HepG2 (cell line): Measurements from ENCODE around the gene ZNF667. TPM values are rescaled to one million over a fixed set of nuclear protein-coding genes. Genes with fewer than 3 reads are reported as not detected.

ENCODE experiments used
- ATAC-seq: fragments of 200-7000 bp; cut with Tn5 transposase; 3 replicates; pipeline ENCODE4 v1.9.1; 2020; ENCODE audit warnings: mild to moderate bottlenecking, moderate library complexity
- BruUV-seq: library from RNA; stranded (reverse); fragments of 400-500 nt; replicated peaks from 2 replicates; lab custom pipeline; 2021; lab: Mats Ljungman, UMichigan
- CTCF ChIA-PET: fragments of 300-600 bp; formaldehyde crosslinking; extraction: SDS; loops from one replicate; lab custom pipeline; 2021; ENCODE audit warnings: low total read pairs, inconsistent platforms, low intra/inter-chr PET ratio; lab: Yijun Ruan, JAX
- POLR2A ChIA-PET: fragments of 350-600 bp; sonication (Branson Sonifier 250); formaldehyde crosslinking; loops from one replicate; lab custom pipeline; 2020; ENCODE audit warnings: antibody characterized with exemption, inconsistent platforms; lab: Yijun Ruan, JAX
- DNase-seq: peaks from one replicate; pipeline ENCODE4 v3.0.0-alpha.2; 2015; ENCODE audit warnings: low spot score
- FAIRE-seq: peaks from 3 replicates; lab custom pipeline; 2011; peaks lifted over from hg19 to GRCh38; lab: Jason Lieb, UNC
- H2AFZ ChIP-seq: one replicate; pipeline ENCODE4 v1.6.1; 2011; ENCODE audit warnings: low read length, inconsistent platforms
- H3K27ac ChIP-seq: fragments of 300-600 bp; 3 replicates; pipeline ENCODE4 v1.8.0; 2011; ENCODE audit warnings: mixed run types, mild to moderate bottlenecking, mixed read lengths, low read length, inconsistent platforms; ENCODE audit not compliant: insufficient read depth; ENCODE audit errors: extremely low read length
- H3K27me3 ChIP-seq, 2 experiments: fragments of 200-600 bp in 1 of 2; 2 replicates in 1 of 2; 3 replicates in 1 of 2; pipeline versions ENCODE4 v1.6.0 to v1.8.0; 2011; ENCODE audit warnings: low read length in 2 of 2, mild to moderate bottlenecking in 2 of 2, moderate library complexity in 2 of 2, inconsistent platforms in 1 of 2; ENCODE audit not compliant: insufficient read depth in 2 of 2, control insufficient read depth in 1 of 2
- H3K36me3 ChIP-seq, 2 experiments: fragments of 200-600 bp in 1 of 2; replicated peaks in 1 of 2; 2 replicates in 1 of 2; 3 replicates in 1 of 2; pipeline versions ENCODE4 v1.5.1 to v1.8.0; 2011; ENCODE audit warnings: low read length in 2 of 2, inconsistent platforms in 1 of 2; ENCODE audit not compliant: insufficient read depth in 2 of 2, control insufficient read depth in 1 of 2
- H3K4me1 ChIP-seq: 2 replicates; pipeline ENCODE4 v1.5.1; 2012; ENCODE audit warnings: low read length, inconsistent platforms; ENCODE audit not compliant: insufficient read depth
- H3K4me2 ChIP-seq: 2 replicates; pipeline ENCODE4 v1.6.0; 2011; ENCODE audit warnings: low read depth, low read length, inconsistent platforms
- H3K4me3 ChIP-seq, 3 experiments: fragments of 200-600 bp in 1 of 3; sonication (generic), shearing (Covaris generic) in 1 of 3; replicated peaks in 1 of 3; 2 replicates each; pipeline ENCODE4 v1.5.1; 2011 to 2016; ENCODE audit warnings: low read length in 3 of 3, inconsistent platforms in 2 of 3, low read depth in 2 of 3, mild to moderate bottlenecking in 2 of 3, control low read depth in 1 of 3, mixed read lengths in 1 of 3; ENCODE audit not compliant: insufficient read depth in 1 of 3
- H3K79me2 ChIP-seq: one replicate; pipeline ENCODE4 v1.6.1; 2011; ENCODE audit warnings: low read length, inconsistent platforms; ENCODE audit not compliant: insufficient read depth
- H3K9ac ChIP-seq: 2 replicates; pipeline ENCODE4 v1.6.0; 2011; ENCODE audit warnings: mild to moderate bottlenecking, low read depth, low read length, inconsistent platforms; ENCODE audit not compliant: insufficient read depth
- H3K9me3 ChIP-seq: 2 replicates; pipeline ENCODE4 v1.5.1; 2012; ENCODE audit warnings: mild to moderate bottlenecking, low read length
- H4K20me1 ChIP-seq: 2 replicates; pipeline ENCODE4 v1.6.0; 2011; ENCODE audit warnings: inconsistent platforms, mild to moderate bottlenecking, low read length, moderate library complexity; ENCODE audit not compliant: insufficient read depth
- BCL3 ChIP-seq: sonication (generic); formaldehyde crosslinking; IDR thresholded peaks from 2 replicates; pipeline ENCODE4 v1.5.1; 2020; ENCODE audit warnings: mild to moderate bottlenecking, missing genetic modification reagents, moderate library complexity
- CC2D1A ChIP-seq: sonication (generic); formaldehyde crosslinking; IDR thresholded peaks from 2 replicates; pipeline ENCODE4 v1.8.1; 2023; ENCODE audit warnings: mild to moderate bottlenecking, missing genetic modification reagents
- HMG20B ChIP-seq: conservative IDR thresholded peaks from 2 replicates; pipeline ENCODE4 v1.6.1; 2016; ENCODE audit warnings: missing genetic modification reagents, missing compliant biosample characterization
- HNRNPL ChIP-seq: fragments of 200-400 bp; formaldehyde crosslinking; IDR thresholded peaks from 2 replicates; pipeline ENCODE4 v1.6.1; 2017; ENCODE audit warnings: mild to moderate bottlenecking, low read depth, low read length
- IKZF1 ChIP-seq: fragments of 450-650 bp; IDR thresholded peaks from 2 replicates; pipeline ENCODE4 v1.7.1; 2016
- IRX3 ChIP-seq: sonication (generic); formaldehyde crosslinking; IDR thresholded peaks from 2 replicates; pipeline ENCODE4 v1.8.1; 2023; ENCODE audit warnings: mild to moderate bottlenecking, low read depth, missing genetic modification reagents, borderline replicate concordance
- MEF2D ChIP-seq: sonication (generic); formaldehyde crosslinking; IDR thresholded peaks from 2 replicates; pipeline ENCODE4 v1.5.1; 2020; ENCODE audit warnings: mild to moderate bottlenecking, missing genetic modification reagents
- PHF5A ChIP-seq: IDR thresholded peaks from one replicate; pipeline ENCODE4 v1.6.1; 2018; ENCODE audit warnings: low read depth, missing genetic modification reagents; ENCODE audit not compliant: unreplicated experiment
- POLR2G ChIP-seq: fragments of 200-400 bp; formaldehyde crosslinking; IDR thresholded peaks from 2 replicates; pipeline ENCODE4 v1.6.1; 2018; ENCODE audit warnings: mild to moderate bottlenecking, low read depth, low read length, moderate library complexity
- PRDM4 ChIP-seq: sonication (generic); formaldehyde crosslinking; IDR thresholded peaks from 2 replicates; pipeline ENCODE4 v1.9.0; 2021; ENCODE audit warnings: missing genetic modification reagents, borderline replicate concordance
- RELA ChIP-seq: sonication (generic); formaldehyde crosslinking; IDR thresholded peaks from 2 replicates; pipeline ENCODE4 v1.4.0; 2020; ENCODE audit warnings: missing genetic modification reagents
- SNAPC2 ChIP-seq: sonication (generic); formaldehyde crosslinking; IDR thresholded peaks from 2 replicates; pipeline ENCODE4 v1.8.1; 2022; ENCODE audit warnings: mild to moderate bottlenecking, missing genetic modification reagents
- SSRP1 ChIP-seq: IDR thresholded peaks from 2 replicates; pipeline ENCODE4 v1.6.1; 2016; ENCODE audit warnings: control low read depth
- TRIM24 ChIP-seq: sonication (generic); formaldehyde crosslinking; IDR thresholded peaks from 2 replicates; pipeline ENCODE4 v1.8.0; 2022; ENCODE audit warnings: mild to moderate bottlenecking, missing genetic modification reagents
- ZBTB4 ChIP-seq: sonication (generic); formaldehyde crosslinking; IDR thresholded peaks from 2 replicates; pipeline ENCODE4 v1.4.0; 2020; ENCODE audit warnings: missing genetic modification reagents, mild to moderate bottlenecking, borderline replicate concordance
- ZNF138 ChIP-seq: sonication (generic); formaldehyde crosslinking; IDR thresholded peaks from 2 replicates; pipeline ENCODE4 v1.5.0; 2020; ENCODE audit warnings: mild to moderate bottlenecking, low read depth, missing genetic modification reagents
- ZNF24 ChIP-seq: fragments of 450-650 bp; IDR thresholded peaks from 2 replicates; pipeline ENCODE4 v1.6.1; 2017; ENCODE audit warnings: antibody characterized with exemption, mild to moderate bottlenecking
- ZUFSP ChIP-seq: sonication (generic); formaldehyde crosslinking; IDR thresholded peaks from 2 replicates; pipeline ENCODE4 v1.9.0; 2021; ENCODE audit warnings: missing genetic modification reagents, mild to moderate bottlenecking, borderline replicate concordance
- WGBS: methylation state at CpG from one replicate; pipeline ENCODE4 v1.1.6; 2017; ENCODE audit warnings: low lambda C conversion rate; 5-methylcytosine and 5-hydroxymethylcytosine counted together
- in situ Hi-C: cut with HindIII; loops from 2 replicates; pipeline ENCODE4 v1.10.0; 2017; ENCODE audit warnings: low pct_unique_long_range_greater_than_20kb; ENCODE audit not compliant: extremely low pct_ligation_motif_present
- intact Hi-C: fragments of 100-400 bp; cut with micrococcal nuclease; formaldehyde crosslinking; loops from one replicate; pipeline ENCODE4 v1.10.0; 2022; ENCODE audit not compliant: unreplicated experiment
- polyA plus RNA-seq, 8 experiments: library from polyadenylated mRNA; depleted of rRNA in 3 of 8; stranded (reverse) in 7 of 8; unstranded in 1 of 8; fragments of >200 nt; fragmentation: Illumina TruSeq in 4 of 8; extraction: Trizol in 4 of 8; gene quantifications; 2 replicates each; pipeline versions ENCODE4 v1.2.1 to v1.2.3, GENCODE V29; 2011 to 2016; ENCODE audit warnings: low read depth in 4 of 8, missing spikeins in 1 of 8, mixed read lengths in 1 of 8; ENCODE audit not compliant: insufficient read depth in 1 of 8
- total RNA-seq, 5 experiments: library from RNA; depleted of rRNA; stranded (reverse); fragments of >200 nt; fragmentation: Illumina TruSeq; extraction: Trizol; gene quantifications; 2 replicates each; pipeline ENCODE4 v1.2.3, GENCODE V29; 2016; ENCODE audit warnings: low read depth in 1 of 5

Gene ZNF667
- total and polyA plus RNA-seq, 2 of the 13 experiments (the other 11 are each of a cell fraction or from before 2014, with no cell fraction given) = not detected

GRCh38 chr19:56398809-56399208 lies 78.3 kb downstream of the ZNF667 start:
- Histone ChIP-seq H2AFZ (no peak overlapping the region), H3K9me3 (peaks cover 72% of the 10 kb centered on the region)
- TF ChIP-seq SNAPC2 (CRISPR knock-in tag) = no peak
- no peak for TF ChIP-seq PRDM4 (CRISPR knock-in tag)
- no peak for TF ChIP-seq ZBTB4
- TF ChIP-seq ZNF138 (CRISPR knock-in tag) = no peak
- no peak for TF ChIP-seq RELA (CRISPR knock-in tag)
- TF ChIP-seq IRX3 (CRISPR knock-in tag) = no peak
- TF ChIP-seq HNRNPL = no peak
- TF ChIP-seq MEF2D (CRISPR knock-in tag) = no peak
- no peak for TF ChIP-seq IKZF1
- no peak for TF ChIP-seq PHF5A (CRISPR knock-in tag)
- no peak for TF ChIP-seq ZNF24
- TF ChIP-seq SSRP1 = no peak
- no peak for TF ChIP-seq HMG20B (CRISPR knock-in tag)
- no peak for TF ChIP-seq POLR2G
- no peak for TF ChIP-seq BCL3 (CRISPR knock-in tag)
- TF ChIP-seq ZUFSP (CRISPR knock-in tag) = no peak
- TF ChIP-seq CC2D1A (CRISPR knock-in tag) = no peak
- TF ChIP-seq TRIM24 (CRISPR knock-in tag) = no peak
- TF ChIP-seq, all 625 proteins: peak for 0
- no peak for ATAC-seq
- Histone ChIP-seq H3K4me2 (no peak overlapping the region), H3K4me3 (no peak overlapping the region), H3K27me3 (no peaks in the 10 kb centered on the region), H4K20me1 (no peaks in the 10 kb centered on the region), H3K79me2 (no peaks in the 10 kb centered on the region), H3K9ac (no peak overlapping the region), H3K27ac (no peak overlapping the region), H3K36me3 (no peaks in the 10 kb centered on the region), H3K4me1 (peaks cover 7% of the 10 kb centered on the region)
- POLR2A ChIA-PET = no interaction called here
- BruUV-seq = no TSS peak
- no peak for DNase-seq
- in situ Hi-C loops (no loop called here), intact Hi-C loops (no loop called here)
- 96% methylated on average over 5 of the region's 5 CpGs for WGBS
- FAIRE-seq = no peak
- CTCF ChIA-PET = no interaction called here
